ENCODE results near the gene NLRP7.
"Not testable (repeated sequence)": the region's sequence is repeated elsewhere in the genome, so short reads cannot be mapped to it uniquely, and the experiment has no call there.

NLRP7 gene

DNA sequence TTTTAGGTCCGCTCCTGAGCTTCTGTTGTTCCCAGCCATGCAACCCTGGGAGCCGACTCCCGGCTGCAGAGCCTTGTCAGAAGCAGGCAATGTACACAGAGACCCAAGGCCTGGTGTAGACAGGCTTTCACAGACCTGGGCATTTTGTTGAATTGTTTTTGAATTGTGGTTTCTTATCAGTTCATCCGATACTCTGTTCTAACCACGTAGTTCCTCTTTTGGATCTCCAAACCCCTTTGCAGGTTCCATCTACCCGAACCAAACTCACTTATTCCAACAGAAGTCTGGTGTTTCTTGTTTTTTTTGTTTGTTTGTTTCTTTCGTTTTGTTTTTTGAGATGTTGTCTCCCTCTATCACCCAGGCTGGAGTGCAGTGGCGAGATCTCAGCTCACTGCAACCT is 12.5 kb upstream of the NLRP7 start:
- POLR2A ChIA-PET (ENCODE audit: low non-redundant PET) = no interaction called here

DNA sequence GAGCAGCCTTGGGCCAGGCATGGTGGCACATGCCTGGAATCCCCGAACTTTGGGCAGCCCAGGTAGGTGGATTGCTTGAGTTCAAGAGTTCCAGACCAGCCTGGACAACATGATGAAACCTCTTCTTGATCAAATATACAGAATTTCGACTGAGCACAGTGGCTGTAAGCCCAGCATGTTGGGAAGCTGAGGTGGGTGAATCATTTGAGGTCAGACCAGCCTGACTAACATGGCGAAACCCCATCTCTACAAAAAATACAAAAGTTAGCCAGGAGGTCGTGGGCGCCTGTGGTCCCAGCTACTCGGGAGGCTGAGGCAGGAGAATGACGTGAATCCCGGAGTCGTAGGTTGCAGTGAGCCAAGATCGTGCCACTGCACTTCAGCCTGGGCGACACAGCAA is 8.0 kb upstream of the NLRP7 start:
- no peak for DNase-seq (ENCODE audit: low spot score)
- TF ChIP-seq, protein P1, sequence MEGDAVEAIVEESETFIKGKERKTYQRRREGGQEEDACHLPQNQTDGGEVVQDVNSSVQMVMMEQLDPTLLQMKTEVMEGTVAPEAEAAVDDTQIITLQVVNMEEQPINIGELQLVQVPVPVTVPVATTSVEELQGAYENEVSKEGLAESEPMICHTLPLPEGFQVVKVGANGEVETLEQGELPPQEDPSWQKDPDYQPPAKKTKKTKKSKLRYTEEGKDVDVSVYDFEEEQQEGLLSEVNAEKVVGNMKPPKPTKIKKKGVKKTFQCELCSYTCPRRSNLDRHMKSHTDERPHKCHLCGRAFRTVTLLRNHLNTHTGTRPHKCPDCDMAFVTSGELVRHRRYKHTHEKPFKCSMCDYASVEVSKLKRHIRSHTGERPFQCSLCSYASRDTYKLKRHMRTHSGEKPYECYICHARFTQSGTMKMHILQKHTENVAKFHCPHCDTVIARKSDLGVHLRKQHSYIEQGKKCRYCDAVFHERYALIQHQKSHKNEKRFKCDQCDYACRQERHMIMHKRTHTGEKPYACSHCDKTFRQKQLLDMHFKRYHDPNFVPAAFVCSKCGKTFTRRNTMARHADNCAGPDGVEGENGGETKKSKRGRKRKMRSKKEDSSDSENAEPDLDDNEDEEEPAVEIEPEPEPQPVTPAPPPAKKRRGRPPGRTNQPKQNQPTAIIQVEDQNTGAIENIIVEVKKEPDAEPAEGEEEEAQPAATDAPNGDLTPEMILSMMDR (conservative IDR thresholded peaks at IDR 0.05; ENCODE audit: low read depth) = no peak
- CTCF ChIA-PET = no interaction called here
- POLR2A ChIA-PET (ENCODE audit: low non-redundant PET) = no interaction called here
- no peak overlapping the region for H3K27ac ChIP-seq

More for the DNA sequence above, 12.5 kb upstream of the NLRP7 start:
- no peak overlapping the region for H3K27ac ChIP-seq
- TF ChIP-seq, protein P1 (conservative IDR thresholded peaks at IDR 0.05; ENCODE audit: low read depth) = no peak
- CTCF ChIA-PET = no interaction called here
- DNase-seq (ENCODE audit: low spot score) = no peak

DNA sequence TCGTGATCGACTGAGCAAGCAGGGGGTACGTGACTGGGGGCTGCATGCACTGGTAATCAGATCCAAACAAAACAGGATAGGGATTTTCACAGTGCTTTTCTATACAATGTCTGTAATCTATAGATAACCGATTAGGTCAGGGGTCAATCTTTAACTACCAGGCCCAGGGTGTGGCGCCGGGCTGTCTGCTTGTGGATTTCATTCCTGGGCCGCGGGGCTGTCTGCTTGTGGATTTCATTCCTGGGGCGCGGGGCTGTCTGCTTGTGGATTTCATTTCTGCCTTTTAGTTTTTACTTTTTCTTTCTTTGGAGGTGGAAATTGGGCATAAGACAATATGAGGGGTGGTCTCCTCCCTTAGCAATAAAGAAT is 6.0 kb upstream of the NLRP7 start:
- DNase-seq (ENCODE audit: low spot score); H3K27ac ChIP-seq; CTCF ChIA-PET; POLR2A ChIA-PET (ENCODE audit: low non-redundant PET): not testable (repeated sequence)

DNA sequence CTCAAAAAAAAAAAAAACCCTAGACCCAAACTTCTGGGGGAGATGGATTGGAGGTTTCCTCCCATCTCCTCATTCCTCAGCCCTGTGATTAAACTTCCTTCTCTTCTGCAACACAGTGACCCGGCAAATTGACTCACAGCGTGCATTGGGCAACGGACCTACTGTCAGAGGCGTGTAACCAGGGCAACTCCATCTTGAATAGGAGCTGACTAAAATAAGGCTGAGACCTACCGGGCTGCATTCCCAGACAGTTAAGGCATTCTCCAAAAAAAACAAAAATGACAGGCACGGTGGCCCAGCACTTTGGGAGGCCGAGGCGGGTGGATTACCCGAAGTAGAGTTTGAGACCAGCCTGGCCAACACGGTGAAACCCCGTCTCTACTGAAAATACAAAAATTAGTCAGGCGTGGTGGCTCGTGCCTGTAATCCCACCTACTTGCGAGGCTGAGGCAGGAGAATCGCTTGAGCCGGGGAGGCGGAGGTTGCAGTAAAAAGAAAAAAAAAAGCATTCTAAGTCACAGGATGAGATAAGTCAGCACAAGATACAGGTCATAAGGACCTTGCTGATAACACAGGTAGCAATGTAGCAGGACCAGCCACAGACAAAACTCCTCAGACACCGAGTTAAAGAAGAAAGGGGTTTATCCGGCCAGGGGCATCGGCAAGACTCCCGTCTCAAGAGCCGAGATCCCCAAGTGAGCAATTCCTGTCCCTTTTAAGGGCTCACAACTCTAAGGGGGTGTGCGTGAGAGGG is 5.4 kb upstream of the NLRP7 start:
- DNase-seq (ENCODE audit: low spot score) = peak; percentile 18
- no peak overlapping the region for H3K27ac ChIP-seq
- CTCF ChIA-PET = interaction anchor here (0.6 kb wide), 1 partner anchor 406 kb away, joined by 7 read pairs; no protein-coding TSS in a partner anchor
- POLR2A ChIA-PET (ENCODE audit: low non-redundant PET) = no interaction called here
- TF ChIP-seq, protein P1 (conservative IDR thresholded peaks at IDR 0.05; ENCODE audit: low read depth) = no peak

DNA sequence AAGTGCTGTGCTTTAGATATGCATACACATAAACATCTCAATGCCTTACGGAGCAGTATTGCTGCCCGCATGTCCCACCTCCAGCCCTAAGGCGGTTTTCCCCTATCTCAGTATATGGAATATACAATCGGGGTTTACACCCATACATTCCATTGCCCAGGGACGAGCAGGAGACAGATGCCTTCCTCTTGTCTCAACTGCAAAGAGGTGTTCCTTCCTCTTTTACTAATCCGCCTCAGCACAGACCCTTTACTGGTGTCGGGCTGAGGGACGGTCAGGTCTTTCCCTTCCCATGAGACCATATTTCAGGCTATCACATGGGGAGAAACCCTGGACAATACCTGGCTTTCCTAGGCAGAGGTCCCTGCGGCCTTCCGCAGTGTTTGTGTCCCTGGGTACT is 3.2 kb upstream of the NLRP7 start:
- POLR2A ChIA-PET (ENCODE audit: low non-redundant PET) = interaction anchor here (0.7 kb wide), 1 partner anchor 12 kb away, joined by 8 read pairs; no protein-coding TSS in a partner anchor
- H3K27ac ChIP-seq; CTCF ChIA-PET; DNase-seq (ENCODE audit: low spot score): not testable (repeated sequence)

DNA sequence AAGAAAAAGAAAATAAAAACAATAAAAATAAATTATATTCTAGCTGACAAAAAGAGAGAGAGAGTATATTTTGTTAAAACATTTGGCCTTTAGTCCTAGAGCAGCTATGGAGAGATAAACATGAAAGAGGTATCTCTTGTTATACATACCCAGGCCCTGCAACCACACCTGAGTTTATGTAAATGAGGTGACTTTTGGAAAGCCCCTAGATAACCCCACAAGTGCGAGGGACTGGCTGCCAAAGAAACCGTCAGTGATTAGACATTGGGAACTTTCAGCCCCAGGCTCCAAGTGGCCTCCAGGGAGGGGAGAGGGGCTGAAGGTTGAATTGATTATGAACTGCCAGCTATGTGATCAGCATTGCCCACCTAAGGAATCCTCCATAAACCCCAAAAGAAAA is 2.1 kb upstream of the NLRP7 start:
- no peak for DNase-seq (ENCODE audit: low spot score)
- TF ChIP-seq, protein P1 (conservative IDR thresholded peaks at IDR 0.05; ENCODE audit: low read depth) = no peak
- no peak overlapping the region for H3K27ac ChIP-seq
- ChIA-PET POLR2A (ENCODE audit: low non-redundant PET) (no interaction called here), CTCF (no interaction called here)

DNA sequence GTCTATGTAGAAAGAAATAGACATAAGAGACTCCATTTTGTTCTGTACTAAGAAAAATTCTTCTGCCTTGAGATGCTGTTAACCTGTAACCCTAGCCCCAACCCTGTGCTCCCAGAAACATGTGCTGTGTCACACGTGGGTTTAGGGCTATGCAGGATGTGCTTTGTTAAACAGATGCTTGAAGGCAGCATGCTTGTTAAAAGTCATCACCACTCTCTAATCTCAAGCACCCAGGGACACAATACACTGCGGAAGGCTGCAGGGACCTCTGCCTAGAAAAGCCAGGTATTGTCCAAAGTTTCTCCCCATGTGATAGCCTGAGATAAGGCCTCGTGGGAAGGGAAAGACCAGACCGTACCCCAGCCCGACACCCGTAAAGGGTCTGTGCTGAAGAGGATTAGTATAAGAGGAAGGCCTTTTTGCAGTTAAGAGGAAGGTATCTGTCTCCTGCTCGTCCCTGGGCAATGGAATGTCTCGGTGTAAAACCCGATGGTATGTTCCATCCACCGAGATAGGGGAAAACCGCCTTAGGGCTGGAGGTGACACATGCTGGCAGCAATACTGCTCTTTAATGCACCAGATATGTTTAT is 3.5 kb downstream of the NLRP7 start:
- POLR2A ChIA-PET (ENCODE audit: low non-redundant PET); CTCF ChIA-PET; DNase-seq (ENCODE audit: low spot score); H3K27ac ChIP-seq: not testable (repeated sequence)

DNA sequence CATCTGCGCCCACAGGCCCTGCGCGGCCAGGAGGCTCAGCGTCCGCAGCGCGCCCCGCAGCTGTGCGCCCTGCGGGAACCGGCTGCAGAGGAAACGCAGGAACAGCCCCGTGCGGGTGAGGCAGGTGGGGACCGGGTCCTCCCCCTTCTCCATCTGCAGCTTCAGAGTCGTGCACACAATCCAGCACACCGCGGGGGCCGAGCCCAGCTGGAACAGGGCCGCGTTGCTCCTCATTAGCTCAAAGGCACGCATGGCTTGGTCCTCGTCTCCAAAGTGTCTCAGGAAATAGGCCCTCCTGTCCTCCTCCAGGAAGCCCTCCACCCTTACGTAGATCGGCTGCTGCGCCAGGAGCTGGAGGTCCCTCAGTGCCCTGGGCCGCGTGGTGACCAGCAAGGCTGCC is 7.8 kb downstream of the NLRP7 start:
- DNase-seq (ENCODE audit: low spot score); CTCF ChIA-PET; POLR2A ChIA-PET (ENCODE audit: low non-redundant PET); H3K27ac ChIP-seq: not testable (repeated sequence)

DNA sequence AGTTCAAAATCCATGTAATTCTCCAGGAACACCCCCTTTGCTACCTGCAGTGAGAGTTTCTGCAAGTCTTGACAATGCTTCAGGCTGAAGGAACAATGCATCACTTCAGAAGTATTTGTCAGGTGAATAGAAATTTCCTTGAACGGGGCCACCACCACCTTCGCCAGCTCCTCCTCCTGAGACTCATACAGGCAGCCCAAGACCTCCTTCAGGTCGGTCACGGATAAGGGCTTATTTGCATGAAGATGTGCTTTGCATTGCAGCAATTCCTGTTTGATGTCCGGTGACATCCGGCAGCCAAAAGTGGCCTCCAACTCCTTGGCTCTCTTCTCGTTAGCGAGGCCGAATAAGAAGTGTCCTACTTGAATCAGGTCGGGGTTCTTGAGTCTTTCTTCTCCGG is 8.4 kb downstream of the NLRP7 start:
- ChIA-PET POLR2A (ENCODE audit: low non-redundant PET) (no interaction called here), CTCF (no interaction called here)
- TF ChIP-seq, protein P1 (conservative IDR thresholded peaks at IDR 0.05; ENCODE audit: low read depth) = no peak
- no peak for DNase-seq (ENCODE audit: low spot score)
- H3K27ac ChIP-seq = no peak overlapping the region
